PC-9 (cell line): ENCODE data around the gene KIF21A.

ENCODE experiments used
- EZH2 ChIP-seq: fragments of 200-600 bp; sonication (generic); IDR thresholded peaks from 2 replicates; pipeline ENCODE4 v1.8.0; 2017; ENCODE audit warnings: antibody characterized with exemption, low read depth
- TF ChIP-seq, protein P1 (sequence below): fragments of 200-600 bp; sonication (generic); conservative IDR thresholded peaks from 2 replicates; pipeline ENCODE4 v1.6.1; 2017; ENCODE audit warnings: mixed run types, antibody characterized with exemption, mild to moderate bottlenecking, moderate library complexity

DNA sequence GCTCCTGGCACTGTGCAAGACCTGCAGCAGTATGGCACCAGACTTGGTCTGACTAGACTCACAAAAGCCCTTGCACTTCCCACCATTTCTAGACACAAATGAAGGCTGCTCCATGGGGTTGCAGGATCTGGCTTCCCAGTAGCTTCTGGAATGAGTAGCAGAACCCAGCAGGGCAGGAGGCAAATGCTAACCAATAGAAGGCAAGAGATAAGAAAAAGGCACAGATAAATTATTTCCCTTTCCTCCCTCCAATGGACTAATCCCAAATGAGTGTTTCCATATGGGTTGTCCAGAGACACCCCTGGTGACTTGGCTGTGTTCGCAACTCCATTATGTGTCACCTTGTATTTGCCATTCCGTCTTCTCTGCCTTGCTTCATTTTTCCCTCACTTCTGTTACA lies 49.7 kb downstream of the KIF21A start:
- TF ChIP-seq, protein P1, sequence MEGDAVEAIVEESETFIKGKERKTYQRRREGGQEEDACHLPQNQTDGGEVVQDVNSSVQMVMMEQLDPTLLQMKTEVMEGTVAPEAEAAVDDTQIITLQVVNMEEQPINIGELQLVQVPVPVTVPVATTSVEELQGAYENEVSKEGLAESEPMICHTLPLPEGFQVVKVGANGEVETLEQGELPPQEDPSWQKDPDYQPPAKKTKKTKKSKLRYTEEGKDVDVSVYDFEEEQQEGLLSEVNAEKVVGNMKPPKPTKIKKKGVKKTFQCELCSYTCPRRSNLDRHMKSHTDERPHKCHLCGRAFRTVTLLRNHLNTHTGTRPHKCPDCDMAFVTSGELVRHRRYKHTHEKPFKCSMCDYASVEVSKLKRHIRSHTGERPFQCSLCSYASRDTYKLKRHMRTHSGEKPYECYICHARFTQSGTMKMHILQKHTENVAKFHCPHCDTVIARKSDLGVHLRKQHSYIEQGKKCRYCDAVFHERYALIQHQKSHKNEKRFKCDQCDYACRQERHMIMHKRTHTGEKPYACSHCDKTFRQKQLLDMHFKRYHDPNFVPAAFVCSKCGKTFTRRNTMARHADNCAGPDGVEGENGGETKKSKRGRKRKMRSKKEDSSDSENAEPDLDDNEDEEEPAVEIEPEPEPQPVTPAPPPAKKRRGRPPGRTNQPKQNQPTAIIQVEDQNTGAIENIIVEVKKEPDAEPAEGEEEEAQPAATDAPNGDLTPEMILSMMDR, result no peak
- TF ChIP-seq EZH2, result no peak
